ENCODE results near the gene GLT8D2. TPM values are rescaled to one million over a fixed set of nuclear protein-coding genes. Genes with fewer than 3 reads are reported as not detected.
A peak's percentile ranks its signal among the peaks of the same experiment; 100 is the strongest.

GLT8D2 gene
- total and polyA plus RNA-seq, 2 donors (not counting 1 experiment from before 2014, with no cell fraction given), result 36.3 to 90.1 TPM

GRCh38 chr12:104073699-104074098 lies 23.7 kb upstream of the GLT8D2 start:
- Histone ChIP-seq H3K4me3 (replicated peaks in 1 of 4; ENCODE audit: control extremely low read depth in 1 of 4, insufficient read depth in 1 of 4, low read depth in 3 of 4, low read length in 4 of 4) (no peak overlapping the region), H3K4me2 (ENCODE audit: extremely low read depth, insufficient read depth, low read length) (no peak overlapping the region), H2AFZ (ENCODE audit: low read length) (no peak overlapping the region), H3K36me3 (ENCODE audit: control insufficient read depth, insufficient read depth, low read length) (peaks cover 2% of the 10 kb centered on the region), H3K9ac (ENCODE audit: insufficient read depth, low read length) (no peak overlapping the region), H3K27ac (ENCODE audit: insufficient read depth, low read length) (no peak overlapping the region), H3K9me3 (ENCODE audit: control insufficient read depth, insufficient read depth, low read depth, low read length) (no peaks in the 10 kb centered on the region), H3K27me3 (ENCODE audit: control insufficient read depth, insufficient read depth, low read length) (no peaks in the 10 kb centered on the region), H3K4me1 (ENCODE audit: control insufficient read depth, extremely low read depth, insufficient read depth, low read length) (no peaks in the 10 kb centered on the region), H4K20me1 (ENCODE audit: control insufficient read depth, extremely low read depth, insufficient read depth, low read length) (no peaks in the 10 kb centered on the region), H3K79me2 (ENCODE audit: control insufficient read depth, insufficient read depth, low read length) (peaks cover 3% of the 10 kb centered on the region)
- DNase-seq (ENCODE audit: low read depth in 2 of 2), result no peak
- TF ChIP-seq CTCF (conservative IDR thresholded peaks at IDR 0.05 in 1 of 2, IDR thresholded peaks at IDR 0.05 in 1 of 2; ENCODE audit: low read depth in 1 of 2, low read length in 2 of 2), result no peak
- TF ChIP-seq EZH2 (IDR thresholded peaks at IDR 0.05; ENCODE audit: low read length, missing control alignments), result no peak

GRCh38 chr12:104072099-104072498 lies 22.1 kb upstream of the GLT8D2 start:
- Histone ChIP-seq H3K4me3 (replicated peaks in 1 of 4; ENCODE audit: control extremely low read depth in 1 of 4, insufficient read depth in 1 of 4, low read depth in 3 of 4, low read length in 4 of 4) (no peak overlapping the region), H2AFZ (ENCODE audit: low read length) (no peak overlapping the region), H3K36me3 (ENCODE audit: control insufficient read depth, insufficient read depth, low read length) (peaks cover 2% of the 10 kb centered on the region), H3K79me2 (ENCODE audit: control insufficient read depth, insufficient read depth, low read length) (peaks cover 5% of the 10 kb centered on the region), H3K9me3 (ENCODE audit: control insufficient read depth, insufficient read depth, low read depth, low read length) (no peaks in the 10 kb centered on the region), H3K27ac (ENCODE audit: insufficient read depth, low read length) (no peak overlapping the region), H3K9ac (ENCODE audit: insufficient read depth, low read length) (no peak overlapping the region), H3K4me2 (ENCODE audit: extremely low read depth, insufficient read depth, low read length) (no peak overlapping the region), H3K27me3 (ENCODE audit: control insufficient read depth, insufficient read depth, low read length) (no peaks in the 10 kb centered on the region), H4K20me1 (ENCODE audit: control insufficient read depth, extremely low read depth, insufficient read depth, low read length) (no peaks in the 10 kb centered on the region), H3K4me1 (ENCODE audit: control insufficient read depth, extremely low read depth, insufficient read depth, low read length) (no peaks in the 10 kb centered on the region)
- TF ChIP-seq CTCF (conservative IDR thresholded peaks at IDR 0.05 in 1 of 2, IDR thresholded peaks at IDR 0.05 in 1 of 2; ENCODE audit: low read depth in 1 of 2, low read length in 2 of 2) (no peak), EZH2 (IDR thresholded peaks at IDR 0.05; ENCODE audit: low read length, missing control alignments) (no peak)
- DNase-seq (ENCODE audit: low read depth in 2 of 2), result no peak

GRCh38 chr12:104064842-104065427 lies 14.9 kb upstream of the GLT8D2 start:
- H4K20me1 ChIP-seq (ENCODE audit: control insufficient read depth, extremely low read depth, insufficient read depth, low read length), result no peaks in the 10 kb centered on the region
- H3K4me2 ChIP-seq (ENCODE audit: extremely low read depth, insufficient read depth, low read length), result peak overlapping the region; percentile 95
- TF ChIP-seq EZH2 (IDR thresholded peaks at IDR 0.05; ENCODE audit: low read length, missing control alignments) (no peak), CTCF (conservative IDR thresholded peaks at IDR 0.05 in 1 of 2, IDR thresholded peaks at IDR 0.05 in 1 of 2; ENCODE audit: low read depth in 1 of 2, low read length in 2 of 2) (no peak)
- peaks cover 6% of the 10 kb centered on the region for H3K4me1 ChIP-seq (ENCODE audit: control insufficient read depth, extremely low read depth, insufficient read depth, low read length)
- H2AFZ ChIP-seq (ENCODE audit: low read length), result peak overlapping the region; percentile 80
- H3K9ac ChIP-seq (ENCODE audit: insufficient read depth, low read length), result peak overlapping the region; percentile 70
- no peaks in the 10 kb centered on the region for H3K36me3 ChIP-seq (ENCODE audit: control insufficient read depth, insufficient read depth, low read length)
- no peaks in the 10 kb centered on the region for H3K27me3 ChIP-seq (ENCODE audit: control insufficient read depth, insufficient read depth, low read length)
- H3K27ac ChIP-seq (ENCODE audit: insufficient read depth, low read length), result peak overlapping the region; percentile 82
- no peaks in the 10 kb centered on the region for H3K9me3 ChIP-seq (ENCODE audit: control insufficient read depth, insufficient read depth, low read depth, low read length)
- peak overlapping the region; percentile 71 to 91 (median 75) for H3K4me3 ChIP-seq (replicated peaks in 1 of 4; ENCODE audit: control extremely low read depth in 1 of 4, insufficient read depth in 1 of 4, low read depth in 3 of 4, low read length in 4 of 4)
- DNase-seq (ENCODE audit: low read depth in 2 of 2), result peak in 1 of 2 donors; percentile 10
- peaks cover 24% of the 10 kb centered on the region for H3K79me2 ChIP-seq (ENCODE audit: control insufficient read depth, insufficient read depth, low read length)

All from fibroblast of lung (primary cell).